Measurements from ENCODE around the gene AFAP1L1.

The AFAP1L1 gene

GRCh38 chr5:149320791-149321330, 49.2 kb downstream of the AFAP1L1 start:
- no peak for DNase-seq
- Mint-ChIP-seq H3K27ac (no peak overlapping the region), H3K4me1 (no peaks in the 10 kb centered on the region), H3K9me3 (no peaks in the 10 kb centered on the region), H3K36me3 (no peaks in the 10 kb centered on the region), H3K27me3 (peaks cover 5% of the 10 kb centered on the region), H3K4me3 (no peak overlapping the region)
- CTCF ChIA-PET: interaction anchor here (1.0 to 19.5 kb wide), 6 partner anchors 20 to 119 kb away, joined by 3 to 372 read pairs (median 4); no protein-coding TSS in a partner anchor

- CTCF ChIA-PET: interaction anchor here (0.6 to 19.5 kb wide), 4 partner anchors 8 to 113 kb away, joined by 3 to 372 read pairs (median 4); no protein-coding TSS in a partner anchor
Observed at GRCh38 chr5:149322518-149322917, 50.9 kb downstream of the AFAP1L1 start.

GRCh38 chr5:149323210-149323609, 51.6 kb downstream of the AFAP1L1 start:
- Mint-ChIP-seq H3K4me1 (no peaks in the 10 kb centered on the region), H3K4me3 (no peak overlapping the region), H3K9me3 (no peaks in the 10 kb centered on the region), H3K36me3 (no peaks in the 10 kb centered on the region), H3K27ac (no peak overlapping the region), H3K27me3 (peaks cover 5% of the 10 kb centered on the region)
- no peak for DNase-seq
- CTCF ChIA-PET: interaction anchor here (0.6 to 19.5 kb wide), 4 partner anchors 8 to 113 kb away, joined by 3 to 372 read pairs (median 4); no protein-coding TSS in a partner anchor

More at GRCh38 chr5:149322518-149322917, 50.9 kb downstream of the AFAP1L1 start:
- Mint-ChIP-seq H3K36me3 (no peaks in the 10 kb centered on the region), H3K9me3 (no peaks in the 10 kb centered on the region), H3K27ac (no peak overlapping the region), H3K4me1 (no peaks in the 10 kb centered on the region), H3K4me3 (no peak overlapping the region), H3K27me3 (peaks cover 5% of the 10 kb centered on the region)
- DNase-seq: no peak

- Mint-ChIP-seq H3K27ac (no peak overlapping the region), H3K9me3 (no peaks in the 10 kb centered on the region), H3K27me3 (peaks cover 5% of the 10 kb centered on the region), H3K4me1 (no peaks in the 10 kb centered on the region), H3K4me3 (no peak overlapping the region), H3K36me3 (no peaks in the 10 kb centered on the region)
- CTCF ChIA-PET: interaction anchor here (0.8 to 19.5 kb wide), 4 partner anchors 9 to 112 kb away, joined by 4 to 372 read pairs (median 4); no protein-coding TSS in a partner anchor
- DNase-seq: no peak
Observed at GRCh38 chr5:149323621-149324205, 52.1 kb downstream of the AFAP1L1 start.

GRCh38 chr5:149324641-149325040, 53.0 kb downstream of the AFAP1L1 start:
- Mint-ChIP-seq H3K4me3 (no peak overlapping the region), H3K36me3 (no peaks in the 10 kb centered on the region), H3K27ac (no peak overlapping the region), H3K27me3 (peaks cover 3% of the 10 kb centered on the region), H3K9me3 (no peaks in the 10 kb centered on the region), H3K4me1 (no peaks in the 10 kb centered on the region)
- CTCF ChIA-PET: interaction anchor here (0.8 to 19.5 kb wide), 4 partner anchors 8 to 45 kb away, joined by 3 to 372 read pairs (median 10); no protein-coding TSS in a partner anchor
- DNase-seq: no peak

GRCh38 chr5:149325166-149325735, 53.6 kb downstream of the AFAP1L1 start:
- H3K27ac Mint-ChIP-seq: no peak overlapping the region
- H3K27me3 Mint-ChIP-seq: no peaks in the 10 kb centered on the region
- H3K4me1 Mint-ChIP-seq: no peaks in the 10 kb centered on the region
- H3K4me3 Mint-ChIP-seq: no peak overlapping the region
- no peaks in the 10 kb centered on the region for H3K36me3 Mint-ChIP-seq
- CTCF ChIA-PET: interaction anchor here (1.3 to 19.5 kb wide), 5 partner anchors 8 to 109 kb away, joined by 3 to 372 read pairs (median 12); no protein-coding TSS in a partner anchor
- H3K9me3 Mint-ChIP-seq: no peaks in the 10 kb centered on the region
- DNase-seq: no peak

- Mint-ChIP-seq H3K4me1 (no peaks in the 10 kb centered on the region), H3K9me3 (no peaks in the 10 kb centered on the region), H3K27me3 (no peaks in the 10 kb centered on the region), H3K36me3 (no peaks in the 10 kb centered on the region), H3K4me3 (no peak overlapping the region), H3K27ac (no peak overlapping the region)
- CTCF ChIA-PET: interaction anchor here (0.8 to 19.5 kb wide), 6 partner anchors 9 to 108 kb away, joined by 3 to 372 read pairs (median 8); no protein-coding TSS in a partner anchor
- no peak for DNase-seq
Observed at GRCh38 chr5:149325894-149326293, 54.2 kb downstream of the AFAP1L1 start.

GRCh38 chr5:149326611-149327010, 55.0 kb downstream of the AFAP1L1 start:
- no peaks in the 10 kb centered on the region for H3K9me3 Mint-ChIP-seq
- CTCF ChIA-PET: interaction anchor here (0.8 to 3.4 kb wide), 3 partner anchors 9 to 95 kb away, joined by 3 to 16 read pairs (median 12); no protein-coding TSS in a partner anchor
- H3K27me3 Mint-ChIP-seq: peaks cover 1% of the 10 kb centered on the region
- H3K27ac Mint-ChIP-seq: no peak overlapping the region
- H3K4me1 Mint-ChIP-seq: no peaks in the 10 kb centered on the region
- H3K36me3 Mint-ChIP-seq: no peaks in the 10 kb centered on the region
- H3K4me3 Mint-ChIP-seq: no peak overlapping the region
- no peak for DNase-seq

GRCh38 chr5:149328177-149328576, 56.5 kb downstream of the AFAP1L1 start:
- H3K4me1 Mint-ChIP-seq: no peaks in the 10 kb centered on the region
- CTCF ChIA-PET: interaction anchor here (3.4 kb wide), 1 partner anchor 11 kb away, joined by 16 read pairs; no protein-coding TSS in a partner anchor
- DNase-seq: no peak
- H3K27ac Mint-ChIP-seq: no peak overlapping the region
- H3K36me3 Mint-ChIP-seq: no peaks in the 10 kb centered on the region
- no peaks in the 10 kb centered on the region for H3K9me3 Mint-ChIP-seq
- H3K4me3 Mint-ChIP-seq: no peak overlapping the region
- H3K27me3 Mint-ChIP-seq: peaks cover 5% of the 10 kb centered on the region

- CTCF ChIA-PET: interaction anchor here (0.6 to 1.5 kb wide), 5 partner anchors 15 to 249 kb away, joined by 3 to 4 read pairs (median 3); no protein-coding TSS in a partner anchor
- Mint-ChIP-seq H3K9me3 (no peaks in the 10 kb centered on the region), H3K4me1 (no peaks in the 10 kb centered on the region), H3K4me3 (no peak overlapping the region), H3K27ac (no peak overlapping the region), H3K36me3 (no peaks in the 10 kb centered on the region), H3K27me3 (peaks cover 28% of the 10 kb centered on the region)
- DNase-seq: no peak
Observed at GRCh38 chr5:149333711-149334443, 62.2 kb downstream of the AFAP1L1 start.

GRCh38 chr5:149337736-149338135, 66.1 kb downstream of the AFAP1L1 start:
- Mint-ChIP-seq H3K4me3 (no peak overlapping the region), H3K27me3 (peaks cover 25% of the 10 kb centered on the region), H3K27ac (no peak overlapping the region), H3K4me1 (no peaks in the 10 kb centered on the region), H3K36me3 (no peaks in the 10 kb centered on the region), H3K9me3 (no peaks in the 10 kb centered on the region)
- CTCF ChIA-PET: interaction anchor here (0.7 to 1.2 kb wide), 3 partner anchors 13 to 30 kb away, joined by 3 to 4 read pairs (median 4); no protein-coding TSS in a partner anchor
- DNase-seq: no peak

GRCh38 chr5:149338364-149338763, 66.7 kb downstream of the AFAP1L1 start:
- Mint-ChIP-seq H3K27me3 (peaks cover 23% of the 10 kb centered on the region), H3K27ac (no peak overlapping the region), H3K4me3 (no peak overlapping the region), H3K9me3 (no peaks in the 10 kb centered on the region), H3K36me3 (no peaks in the 10 kb centered on the region), H3K4me1 (peaks cover 2% of the 10 kb centered on the region)
- no peak for DNase-seq
- CTCF ChIA-PET: interaction anchor here (0.7 to 1.5 kb wide), 3 partner anchors 14 to 29 kb away, joined by 3 to 4 read pairs (median 3); no protein-coding TSS in a partner anchor

GRCh38 chr5:149340920-149341319, 69.3 kb downstream of the AFAP1L1 start:
- Mint-ChIP-seq H3K4me1 (peaks cover 20% of the 10 kb centered on the region), H3K9me3 (no peaks in the 10 kb centered on the region), H3K27me3 (peaks cover 13% of the 10 kb centered on the region), H3K4me3 (no peak overlapping the region), H3K36me3 (peaks cover 3% of the 10 kb centered on the region), H3K27ac (no peak overlapping the region)
- CTCF ChIA-PET: interaction anchor here (1.1 to 1.8 kb wide), 3 partner anchors 19 to 31 kb away, joined by 3 to 6 read pairs (median 5); no protein-coding TSS in a partner anchor
- DNase-seq: no peak
